Activated CD4-positive, alpha-beta T cell treated with anti-CD3 and anti-CD28 coated beads for 36 hours (primary cell): ENCODE measurements around the gene KLHL33. TPM values are rescaled to one million over a fixed set of nuclear protein-coding genes. Genes with fewer than 3 reads are reported as not detected.
A peak's percentile ranks its signal among the peaks of the same experiment; 100 is the strongest.

ENCODE experiments used
- ATAC-seq: fragments of 200-7000 bp; cut with Tn5 transposase; one replicate; pipeline ENCODE4 v1.10.0; 2021; ENCODE audit warnings: mild to moderate bottlenecking, moderate library complexity
- CTCF ChIA-PET: fragments of 350-600 bp; sonication (Branson Sonifier 250); formaldehyde crosslinking; loops from one replicate; lab custom pipeline; 2021; ENCODE audit warnings: antibody characterized with exemption; lab: Charles Lee
- POLR2A ChIA-PET: fragments of 350-600 bp; sonication (Branson Sonifier 250); formaldehyde crosslinking; loops from one replicate; lab custom pipeline; 2021; ENCODE audit warnings: antibody characterized with exemption, inconsistent platforms; lab: Charles Lee
- DNase-seq: peaks from one replicate; pipeline ENCODE4 v3.0.0-alpha.2; 2020
- H3K27ac Mint-ChIP-seq: one replicate; pipeline ENCODE4 v1.8.0; 2021; ENCODE audit warnings: mixed read lengths
- H3K27me3 Mint-ChIP-seq: one replicate; pipeline ENCODE4 v1.8.0; 2021; ENCODE audit warnings: mixed read lengths
- H3K36me3 Mint-ChIP-seq: one replicate; pipeline ENCODE4 v1.8.0; 2021; ENCODE audit warnings: low read depth, mixed read lengths
- H3K4me1 Mint-ChIP-seq: one replicate; pipeline ENCODE4 v1.8.0; 2021; ENCODE audit warnings: mixed read lengths
- H3K4me3 Mint-ChIP-seq: one replicate; pipeline ENCODE4 v1.8.0; 2021; ENCODE audit warnings: mild to moderate bottlenecking, moderate library complexity, mixed read lengths
- H3K9me3 Mint-ChIP-seq: one replicate; pipeline ENCODE4 v1.8.0; 2021; ENCODE audit warnings: low read depth, mixed read lengths
- intact Hi-C, 2 experiments: fragments of 100-400 bp; cut with DNase I in 1 of 2; cut with micrococcal nuclease in 1 of 2; formaldehyde crosslinking; loops; one replicate each; pipeline versions ENCODE4 v1.14.2 to v1.15.1; 2022 to 2024; cut with DNase I, micrococcal nuclease
- total RNA-seq, 2 experiments: library from RNA; stranded (reverse); gene quantifications; one replicate each; pipeline ENCODE4 v1.2.3, GENCODE V29; 2021

Gene KLHL33
- total RNA-seq, 2 experiments from 2014 or later: 0.05 to 0.09 TPM

GRCh38 chr14:20428010-20428365, 8.0 kb downstream of the KLHL33 start:
- Mint-ChIP-seq H3K27ac (peak overlapping the region; percentile 81), H3K36me3 (no peaks in the 10 kb centered on the region), H3K27me3 (no peaks in the 10 kb centered on the region), H3K4me3 (peak overlapping the region; percentile 37), H3K9me3 (no peaks in the 10 kb centered on the region), H3K4me1 (peaks cover 28% of the 10 kb centered on the region)
- POLR2A ChIA-PET: no interaction called here
- CTCF ChIA-PET: no interaction called here
- intact Hi-C loops: no loop called here
- no peak for DNase-seq
- no peak for ATAC-seq

GRCh38 chr14:20427231-20428009, 8.5 kb downstream of the KLHL33 start:
- intact Hi-C loops: no loop called here
- Mint-ChIP-seq H3K4me3 (peak overlapping the region; percentile 37), H3K4me1 (peaks cover 28% of the 10 kb centered on the region), H3K9me3 (no peaks in the 10 kb centered on the region), H3K27ac (peak overlapping the region; percentile 81), H3K36me3 (no peaks in the 10 kb centered on the region), H3K27me3 (no peaks in the 10 kb centered on the region)
- ATAC-seq (peak; percentile 69), DNase-seq (no peak)
- ChIA-PET POLR2A (no interaction called here), CTCF (no interaction called here)

GRCh38 chr14:20424851-20425250, 11.1 kb downstream of the KLHL33 start:
- POLR2A ChIA-PET: no interaction called here
- no peaks in the 10 kb centered on the region for H3K36me3 Mint-ChIP-seq
- CTCF ChIA-PET: interaction anchor here (0.7 to 4.8 kb wide), 3 partner anchors 10 to 185 kb away, joined by 3 to 39 read pairs (median 3); partner anchors contain the start of gene TEP1
- H3K4me1 Mint-ChIP-seq: peaks cover 28% of the 10 kb centered on the region
- DNase-seq (no peak), ATAC-seq (no peak)
- H3K9me3 Mint-ChIP-seq: no peaks in the 10 kb centered on the region
- no peak overlapping the region for H3K4me3 Mint-ChIP-seq
- H3K27me3 Mint-ChIP-seq: no peaks in the 10 kb centered on the region
- no peak overlapping the region for H3K27ac Mint-ChIP-seq
- intact Hi-C loops: no loop called here

- intact Hi-C loops: no loop called here
- H3K4me1 Mint-ChIP-seq: peaks cover 11% of the 10 kb centered on the region
- no peaks in the 10 kb centered on the region for H3K27me3 Mint-ChIP-seq
- no peak for ATAC-seq
- no peaks in the 10 kb centered on the region for H3K36me3 Mint-ChIP-seq
- no peaks in the 10 kb centered on the region for H3K9me3 Mint-ChIP-seq
- H3K27ac Mint-ChIP-seq: no peak overlapping the region
- ChIA-PET POLR2A (no interaction called here), CTCF (interaction anchor here (1.3 to 4.8 kb wide), 3 partner anchors 8 to 95 kb away, joined by 4 to 39 read pairs (median 4); partner anchors contain the start of gene TEP1)
- H3K4me3 Mint-ChIP-seq: no peak overlapping the region
- no peak for DNase-seq
Observed at GRCh38 chr14:20422886-20423285, 13.1 kb downstream of the KLHL33 start.

- Mint-ChIP-seq H3K36me3 (no peaks in the 10 kb centered on the region), H3K4me1 (peaks cover 7% of the 10 kb centered on the region), H3K9me3 (no peaks in the 10 kb centered on the region), H3K27ac (no peak overlapping the region), H3K4me3 (no peak overlapping the region), H3K27me3 (no peaks in the 10 kb centered on the region)
- ATAC-seq: no peak
- no peak for DNase-seq
- CTCF ChIA-PET: interaction anchor here (0.6 to 1.8 kb wide), 3 partner anchors 11 to 95 kb away, joined by 3 to 4 read pairs (median 3); no protein-coding TSS in a partner anchor
- POLR2A ChIA-PET: no interaction called here
- intact Hi-C loops: no loop called here
Observed at GRCh38 chr14:20421267-20421666, 14.7 kb downstream of the KLHL33 start.

GRCh38 chr14:20419419-20419818, 16.5 kb downstream of the KLHL33 start:
- POLR2A ChIA-PET: no interaction called here
- no peaks in the 10 kb centered on the region for H3K9me3 Mint-ChIP-seq
- ATAC-seq: no peak
- DNase-seq: no peak
- intact Hi-C loops: no loop called here
- H3K4me1 Mint-ChIP-seq: peaks cover 11% of the 10 kb centered on the region
- CTCF ChIA-PET: no interaction called here
- no peaks in the 10 kb centered on the region for H3K27me3 Mint-ChIP-seq
- H3K36me3 Mint-ChIP-seq: no peaks in the 10 kb centered on the region
- H3K27ac Mint-ChIP-seq: no peak overlapping the region
- no peak overlapping the region for H3K4me3 Mint-ChIP-seq

GRCh38 chr14:20418501-20418909, 17.5 kb downstream of the KLHL33 start:
- H3K9me3 Mint-ChIP-seq: no peaks in the 10 kb centered on the region
- ChIA-PET POLR2A (no interaction called here), CTCF (no interaction called here)
- no peaks in the 10 kb centered on the region for H3K27me3 Mint-ChIP-seq
- intact Hi-C loops: no loop called here
- DNase-seq (no peak), ATAC-seq (no peak)
- H3K27ac Mint-ChIP-seq: no peak overlapping the region
- H3K4me3 Mint-ChIP-seq: no peak overlapping the region
- peaks cover 17% of the 10 kb centered on the region for H3K4me1 Mint-ChIP-seq
- no peaks in the 10 kb centered on the region for H3K36me3 Mint-ChIP-seq

GRCh38 chr14:20417250-20418186, 18.4 kb downstream of the KLHL33 start:
- H3K27me3 Mint-ChIP-seq: no peaks in the 10 kb centered on the region

GRCh38 chr14:20416223-20416622, 19.7 kb downstream of the KLHL33 start:
- Mint-ChIP-seq H3K4me1 (peaks cover 26% of the 10 kb centered on the region), H3K36me3 (peaks cover 1% of the 10 kb centered on the region), H3K9me3 (no peaks in the 10 kb centered on the region), H3K4me3 (no peak overlapping the region), H3K27ac (peak overlapping the region; percentile 14), H3K27me3 (no peaks in the 10 kb centered on the region)
- intact Hi-C loops: no loop called here
- no peak for ATAC-seq
- no peak for DNase-seq
- ChIA-PET CTCF (interaction anchor here (0.6 to 3.9 kb wide), 23 partner anchors 8 to 268 kb away, joined by 3 to 39 read pairs (median 5); partner anchors contain the start of genes APEX1, CCNB1IP1, OSGEP and PARP2), POLR2A (interaction anchor here (0.5 to 1.2 kb wide), 5 partner anchors 37 to 267 kb away, joined by 3 to 8 read pairs (median 3); partner anchors contain the start of gene PIP4P1)

More at GRCh38 chr14:20417250-20418186, 18.4 kb downstream of the KLHL33 start:
- intact Hi-C loops: no loop called here
- ATAC-seq (no peak), DNase-seq (peak; percentile 27)
- CTCF ChIA-PET: interaction anchor here (0.5 to 1.4 kb wide), 3 partner anchors 8 to 257 kb away, joined by 4 to 6 read pairs (median 5); no protein-coding TSS in a partner anchor
- Mint-ChIP-seq H3K27ac (no peak overlapping the region), H3K4me3 (no peak overlapping the region), H3K9me3 (no peaks in the 10 kb centered on the region), H3K36me3 (no peaks in the 10 kb centered on the region), H3K4me1 (peaks cover 17% of the 10 kb centered on the region)
- POLR2A ChIA-PET: interaction anchor here (0.6 to 0.7 kb wide), 2 partner anchors 58 to 76 kb away, joined by 3 to 4 read pairs; no protein-coding TSS in a partner anchor

- H3K36me3 Mint-ChIP-seq: peaks cover 4% of the 10 kb centered on the region
- H3K27me3 Mint-ChIP-seq: no peaks in the 10 kb centered on the region
- ChIA-PET POLR2A (interaction anchor here (0.5 to 1.2 kb wide), 5 partner anchors 37 to 268 kb away, joined by 3 to 8 read pairs (median 3); partner anchors contain the start of gene PIP4P1), CTCF (interaction anchor here (0.6 to 3.9 kb wide), 26 partner anchors 8 to 268 kb away, joined by 3 to 39 read pairs (median 4); partner anchors contain the start of genes APEX1, CCNB1IP1, OSGEP and PARP2)
- no peaks in the 10 kb centered on the region for H3K9me3 Mint-ChIP-seq
- intact Hi-C loops: no loop called here
- DNase-seq (peak; percentile 44), ATAC-seq (peak; percentile 35)
- peaks cover 29% of the 10 kb centered on the region for H3K4me1 Mint-ChIP-seq
- no peak overlapping the region for H3K4me3 Mint-ChIP-seq
- peak overlapping the region; percentile 14 for H3K27ac Mint-ChIP-seq
Observed at GRCh38 chr14:20415782-20416206, 20.2 kb downstream of the KLHL33 start.
